ENCODE measurements around the gene ANK3.

ANK3 gene

GRCh38 chr10:60389413-60390025 is at the start of gene ANK3:
Gene ANK3, minus strand, starts transcription at chr10:60389875. Its CDS starts 337 bp downstream, at chr10:60389538.
- DNase-seq (ENCODE audit: low read depth, low spot score): no peak
- H3K27ac ChIP-seq: no peak within 1 kb of the TSS

- DNase-seq (ENCODE audit: low read depth, low spot score): no peak
Measured at GRCh38 chr10:60434418-60435046, 44.9 kb upstream of the ANK3 start.

GRCh38 chr10:60433684-60434083 is 44.0 kb upstream of the ANK3 start:
- no peak overlapping the region for H3K27ac ChIP-seq
- no peak for DNase-seq (ENCODE audit: low read depth, low spot score)

More at GRCh38 chr10:60434418-60435046, 44.9 kb upstream of the ANK3 start:
- H3K27ac ChIP-seq: no peak overlapping the region

- H3K27ac ChIP-seq: no peak overlapping the region
- no peak for DNase-seq (ENCODE audit: low read depth, low spot score)
Measured at GRCh38 chr10:60430836-60431597, 41.3 kb upstream of the ANK3 start.

- DNase-seq (ENCODE audit: low read depth, low spot score): no peak
- peak overlapping the region; percentile 49 for H3K27ac ChIP-seq
Measured at GRCh38 chr10:60430017-60430416, 40.3 kb upstream of the ANK3 start.

GRCh38 chr10:60429084-60429849 is 39.6 kb upstream of the ANK3 start:
- DNase-seq (ENCODE audit: low read depth, low spot score): no peak
- peak overlapping the region; percentile 49 for H3K27ac ChIP-seq

- peak overlapping the region; percentile 49 for H3K27ac ChIP-seq
- DNase-seq (ENCODE audit: low read depth, low spot score): no peak
Measured at GRCh38 chr10:60428387-60428737, 38.7 kb upstream of the ANK3 start.

- DNase-seq (ENCODE audit: low read depth, low spot score): no peak
- peak overlapping the region; percentile 49 for H3K27ac ChIP-seq
Measured at GRCh38 chr10:60427709-60428386, 38.2 kb upstream of the ANK3 start.

- DNase-seq (ENCODE audit: low read depth, low spot score): no peak
Measured at GRCh38 chr10:60427148-60427547, 37.5 kb upstream of the ANK3 start.

GRCh38 chr10:60426425-60426824 is 36.8 kb upstream of the ANK3 start:
- H3K27ac ChIP-seq: peak overlapping the region; percentile 55

More at GRCh38 chr10:60427148-60427547, 37.5 kb upstream of the ANK3 start:
- peak overlapping the region; percentile 55 for H3K27ac ChIP-seq

GRCh38 chr10:60425392-60426110 is 35.9 kb upstream of the ANK3 start:
- peak overlapping the region; percentile 55 for H3K27ac ChIP-seq
- DNase-seq (ENCODE audit: low read depth, low spot score): no peak

More at GRCh38 chr10:60426425-60426824, 36.8 kb upstream of the ANK3 start:
- DNase-seq (ENCODE audit: low read depth, low spot score): no peak

GRCh38 chr10:60424971-60425370 is 35.3 kb upstream of the ANK3 start:
- H3K27ac ChIP-seq: peak overlapping the region; percentile 55
- no peak for DNase-seq (ENCODE audit: low read depth, low spot score)

- DNase-seq (ENCODE audit: low read depth, low spot score): no peak
- no peak overlapping the region for H3K27ac ChIP-seq
Measured at GRCh38 chr10:60423920-60424319, 34.2 kb upstream of the ANK3 start.

- no peak for DNase-seq (ENCODE audit: low read depth, low spot score)
- no peak overlapping the region for H3K27ac ChIP-seq
Measured at GRCh38 chr10:60422809-60423208, 33.1 kb upstream of the ANK3 start.

- H3K27ac ChIP-seq: no peak overlapping the region
- DNase-seq (ENCODE audit: low read depth, low spot score): no peak
Measured at GRCh38 chr10:60420991-60421894, 31.6 kb upstream of the ANK3 start.

- no peak for DNase-seq (ENCODE audit: low read depth, low spot score)
- H3K27ac ChIP-seq: no peak overlapping the region
Measured at GRCh38 chr10:60419249-60419648, 29.6 kb upstream of the ANK3 start.

GRCh38 chr10:60417901-60418300 is 28.2 kb upstream of the ANK3 start:
- no peak overlapping the region for H3K27ac ChIP-seq
- DNase-seq (ENCODE audit: low read depth, low spot score): no peak

GRCh38 chr10:60417024-60417423 is 27.3 kb upstream of the ANK3 start:
- no peak for DNase-seq (ENCODE audit: low read depth, low spot score)
- H3K27ac ChIP-seq: no peak overlapping the region
